TTC549 (cell line): Measurements from ENCODE around the gene SLC7A6.

Source experiments
- FAIRE-seq: peaks from 2 replicates; lab custom pipeline; 2012; peaks lifted over from hg19 to GRCh38; lab: Jason Lieb, UNC

The SLC7A6 gene

DNA sequence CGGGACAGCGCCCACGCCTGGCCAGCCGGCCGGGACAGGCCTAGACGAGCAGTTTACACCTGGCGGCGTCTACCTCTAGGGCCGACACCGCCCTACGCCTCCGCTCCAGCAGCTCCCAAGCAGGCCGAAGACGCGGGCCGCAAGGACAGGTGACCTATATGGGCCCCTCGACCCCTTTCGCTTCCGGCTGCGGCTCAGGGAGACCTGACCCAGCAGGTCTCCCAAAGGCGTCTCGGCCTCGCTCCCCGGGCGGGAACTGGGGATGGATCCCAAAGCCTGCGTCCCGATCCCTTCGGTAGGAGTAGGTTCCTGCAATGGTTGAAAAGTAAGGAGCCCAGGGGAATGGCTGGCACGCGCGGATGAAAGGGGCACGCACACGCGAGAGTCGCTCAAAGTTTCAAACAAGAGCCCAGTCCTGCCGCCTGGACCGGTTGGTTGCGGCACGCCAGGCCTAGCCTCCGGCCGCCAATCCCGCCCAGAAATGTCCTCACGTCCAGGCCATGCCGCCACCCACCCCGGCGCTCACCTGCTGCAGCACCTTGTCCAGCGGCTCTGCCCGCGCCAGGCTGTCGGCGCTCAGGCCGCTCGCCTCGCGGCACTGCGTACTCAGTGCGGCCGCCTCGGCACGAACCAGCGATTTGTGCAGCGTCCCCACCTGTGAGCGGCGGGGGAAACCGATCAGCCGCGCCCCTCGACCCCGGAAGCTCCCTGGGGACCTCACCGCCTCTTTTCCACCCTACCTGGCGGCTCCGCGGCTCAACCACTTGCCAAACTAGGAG is 29.0 kb upstream of the SLC7A6 start:
- FAIRE-seq: no peak

GRCh38 chr16:68235887-68236136 is 28.5 kb upstream of the SLC7A6 start, which contains the start of gene ESRP2:
Gene ESRP2 (minus strand): TSS chr16:68236127. CDS start chr16:68236045, 82 bp downstream.
- FAIRE-seq: no peak

DNA sequence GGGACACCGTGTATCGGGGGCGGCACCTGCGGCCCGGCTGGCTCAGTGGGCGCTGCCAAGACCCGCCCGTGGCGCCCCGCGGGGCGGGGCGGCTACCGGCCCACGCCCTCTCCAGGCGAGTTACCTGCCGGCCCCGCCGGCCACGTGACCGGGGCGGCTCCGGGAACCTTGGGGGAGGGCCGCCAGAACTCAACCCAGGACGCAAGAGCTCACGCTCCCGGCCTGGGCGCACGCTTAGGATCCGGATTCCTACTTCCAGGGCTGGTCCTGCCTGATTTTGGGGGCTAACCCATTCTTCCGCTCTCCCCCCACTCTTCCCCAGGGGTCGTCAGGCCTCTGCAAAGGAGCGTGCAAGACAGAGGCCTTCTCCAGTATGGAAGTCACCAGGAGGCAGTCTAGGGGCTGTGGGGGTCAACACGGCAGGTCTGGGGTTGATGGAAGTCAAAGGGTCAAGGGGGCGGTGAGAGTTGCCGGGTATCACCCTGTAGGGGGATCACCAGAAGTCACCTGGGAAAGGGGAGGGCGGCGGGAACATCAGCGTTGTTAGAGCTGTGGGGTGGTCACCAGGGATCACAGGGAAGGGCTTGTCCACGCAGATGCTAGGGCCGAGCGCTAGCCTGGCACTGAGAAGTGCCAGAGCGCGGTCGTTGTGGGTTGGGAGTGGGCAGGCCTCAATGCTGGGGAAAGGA is 28.0 kb upstream of the SLC7A6 start:
- FAIRE-seq: no peak

- FAIRE-seq: no peak
These were observed 27.5 kb upstream of the SLC7A6 start for GRCh38 chr16:68236826-68237242.

GRCh38 chr16:68237243-68238028 is 26.9 kb upstream of the SLC7A6 start:
- FAIRE-seq: peak; percentile 96

DNA sequence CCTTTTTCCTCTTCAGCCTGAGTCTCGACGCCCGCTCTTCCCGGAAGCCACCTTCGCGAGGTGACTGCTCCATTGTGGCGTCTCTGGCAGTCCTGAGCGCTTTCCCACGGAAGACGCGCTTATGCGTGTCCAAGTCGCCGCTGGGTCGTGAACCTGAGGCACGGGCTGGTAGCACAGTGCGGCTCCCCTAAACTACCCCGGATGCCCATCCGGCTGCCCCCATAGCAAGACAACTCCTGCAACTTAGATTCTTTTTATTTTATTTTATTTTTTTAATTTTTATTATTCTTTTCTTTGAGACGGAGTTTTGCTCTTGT is 26.3 kb upstream of the SLC7A6 start:
- FAIRE-seq: no peak

- FAIRE-seq: no peak
These were observed 22.2 kb upstream of the SLC7A6 start for GRCh38 chr16:68242085-68242484.

DNA sequence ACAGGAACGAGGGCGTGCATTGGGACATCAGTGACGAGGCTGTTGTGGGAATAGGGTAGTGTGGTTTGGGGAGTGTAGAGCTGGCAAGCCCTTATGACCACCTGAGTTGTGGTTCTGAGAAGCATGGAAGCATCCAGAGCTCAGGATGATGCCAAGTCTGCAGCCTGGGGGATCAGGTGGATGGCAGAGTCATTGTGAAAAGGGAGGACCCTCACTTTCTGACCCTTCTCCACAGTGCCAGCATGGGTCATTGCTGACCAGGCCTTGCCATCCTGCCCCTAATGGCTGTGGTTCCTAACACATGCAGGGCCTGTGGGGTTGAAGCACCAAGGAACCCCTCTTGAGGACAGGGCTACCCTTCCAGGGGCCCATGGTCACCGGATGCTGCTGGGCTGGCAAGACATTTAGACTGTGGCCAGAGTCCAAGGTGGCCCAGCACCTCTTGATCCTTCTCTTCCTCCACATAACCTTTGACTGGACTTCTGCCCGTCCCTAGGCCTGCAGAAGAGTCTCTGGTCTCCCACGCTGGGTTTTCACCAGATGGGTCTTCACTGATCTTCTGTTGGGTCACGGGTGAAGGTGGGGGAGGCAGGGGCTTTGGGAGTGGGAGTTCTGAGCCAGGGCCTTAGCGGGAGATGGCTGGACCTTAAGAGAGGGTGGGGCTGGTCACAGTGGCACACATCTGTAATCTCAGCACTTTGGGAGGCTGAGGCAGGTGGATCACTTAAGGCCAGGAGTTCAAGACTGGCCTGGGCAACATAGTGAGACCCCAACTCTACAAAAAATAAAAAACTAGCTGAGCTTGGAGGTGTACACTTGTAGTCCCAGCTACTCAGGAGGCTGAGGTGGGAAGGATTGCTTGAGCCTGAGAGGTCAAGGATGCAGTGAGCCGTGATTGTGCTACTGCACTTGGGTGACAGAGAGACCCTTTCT is 21.1 kb upstream of the SLC7A6 start:
- FAIRE-seq: no peak

DNA sequence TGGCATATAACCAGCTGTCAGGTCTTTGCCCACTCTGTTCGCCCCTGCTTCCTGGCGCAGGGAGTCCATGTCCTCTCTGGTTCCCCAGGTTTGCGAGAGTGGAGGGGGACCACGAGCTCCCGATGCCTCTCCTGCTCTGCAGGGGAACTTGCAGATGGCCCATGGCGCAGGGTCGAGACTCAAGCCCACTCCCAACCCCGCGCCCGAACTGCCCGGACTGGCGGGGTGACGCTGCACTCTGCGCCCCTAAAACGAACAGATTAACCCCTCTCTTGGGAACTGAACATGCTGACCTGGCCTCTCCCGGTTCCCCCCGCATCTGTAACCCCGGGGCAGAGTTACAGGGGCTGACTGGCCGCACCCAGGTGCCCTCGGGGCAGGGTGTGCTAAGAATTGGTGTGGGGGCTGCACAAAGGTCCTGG is 19.8 kb upstream of the SLC7A6 start:
- no peak for FAIRE-seq

GRCh38 chr16:68244903-68245853 is 19.1 kb upstream of the SLC7A6 start, which contains the start of gene PLA2G15:
Gene PLA2G15 (plus strand): TSS chr16:68245373. CDS start chr16:68245427, 54 bp downstream.
- FAIRE-seq: no peak

DNA sequence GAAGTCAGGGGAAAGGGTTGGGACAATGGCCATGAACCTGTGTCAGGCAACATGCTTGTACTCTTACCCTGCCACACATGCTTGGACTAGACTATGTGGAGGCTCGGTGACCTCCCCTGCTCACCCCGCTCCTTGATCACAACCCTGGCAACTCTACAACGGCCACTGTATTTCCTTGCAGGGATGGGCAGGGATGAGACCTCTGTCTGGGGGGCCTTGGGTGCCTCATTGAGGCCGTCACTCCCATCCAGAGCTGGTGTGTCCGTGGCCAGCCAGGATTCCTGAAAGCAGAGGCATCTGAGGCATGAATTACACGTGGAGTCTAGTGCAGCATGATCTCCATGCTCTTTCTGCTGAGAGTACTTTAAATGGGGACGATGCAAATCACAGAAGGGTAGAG is 18.2 kb upstream of the SLC7A6 start:
- no peak for FAIRE-seq

- no peak for FAIRE-seq
These were observed 17.7 kb upstream of the SLC7A6 start for GRCh38 chr16:68246666-68247065.

GRCh38 chr16:68247400-68247799 is 16.9 kb upstream of the SLC7A6 start:
- no peak for FAIRE-seq

- no peak for FAIRE-seq
These were observed 16.4 kb upstream of the SLC7A6 start for GRCh38 chr16:68247932-68248331.

DNA sequence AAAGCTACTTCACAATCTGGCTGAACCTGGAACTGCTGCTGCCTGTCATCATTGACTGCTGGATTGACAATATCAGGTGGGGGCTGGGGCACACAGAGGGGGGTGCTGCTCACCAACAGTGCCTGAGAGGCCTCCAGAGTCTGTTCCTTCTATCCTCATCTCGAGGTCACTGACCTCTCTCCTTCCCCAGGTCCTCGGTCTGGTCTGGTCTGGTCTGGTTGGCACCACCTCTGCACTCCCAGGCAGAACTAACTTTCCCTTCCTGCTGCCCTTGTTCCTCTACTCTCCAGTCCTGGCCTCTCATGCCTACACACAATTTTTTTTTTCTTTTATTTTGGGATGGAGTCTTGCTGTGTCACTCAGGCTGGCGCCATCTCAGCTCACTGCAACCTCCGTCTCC is 15.0 kb upstream of the SLC7A6 start:
- FAIRE-seq: no peak

- no peak for FAIRE-seq
These were observed 13.4 kb upstream of the SLC7A6 start for GRCh38 chr16:68250951-68251350.

DNA sequence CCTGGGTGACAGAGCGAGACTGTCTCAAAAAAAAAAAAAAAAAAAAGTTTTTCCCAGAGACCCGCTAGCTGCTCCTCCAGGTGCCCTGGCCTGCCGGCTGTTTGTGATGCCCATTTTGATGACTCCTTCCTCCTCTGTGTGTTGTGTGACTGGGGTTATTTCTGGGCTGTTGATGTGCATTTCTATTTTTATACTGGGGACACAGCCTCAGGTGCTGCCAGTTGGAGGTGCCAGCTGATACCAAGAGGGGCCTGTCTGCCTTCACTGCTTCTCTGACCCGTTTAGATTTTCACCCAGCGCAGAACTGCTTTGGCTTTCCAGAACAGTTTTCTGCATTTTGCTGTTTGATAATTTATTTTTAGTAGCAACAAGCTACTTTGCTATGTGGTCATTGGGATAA is 12.5 kb upstream of the SLC7A6 start:
- FAIRE-seq: no peak

- FAIRE-seq: no peak
These were observed 11.9 kb upstream of the SLC7A6 start for GRCh38 chr16:68252383-68252782.

GRCh38 chr16:68253721-68254120 is 10.6 kb upstream of the SLC7A6 start:
- no peak for FAIRE-seq

GRCh38 chr16:68255712-68256111 is 8.6 kb upstream of the SLC7A6 start:
- FAIRE-seq: no peak
